Activated CD4-positive, alpha-beta T cell treated with anti-CD3 and anti-CD28 coated beads, Interleukin-2, amount 10 ng/mL, durations not matched to agents 7 days and 5 days (primary cell): Measurements from ENCODE around the gene VEGFB. TPM values are rescaled to one million over a fixed set of nuclear protein-coding genes. Genes with fewer than 3 reads are reported as not detected.
"Not testable (repeated sequence)": the region's sequence is repeated elsewhere in the genome, so short reads cannot be mapped to it uniquely, and the experiment has no call there.

Experiments
- CTCF ChIA-PET: fragments of 350-600 bp; sonication (Branson Sonifier 250); formaldehyde crosslinking; loops from one replicate; lab custom pipeline; 2021; ENCODE audit warnings: antibody characterized with exemption; lab: Charles Lee
- POLR2A ChIA-PET: fragments of 350-600 bp; sonication (Branson Sonifier 250); formaldehyde crosslinking; loops from one replicate; lab custom pipeline; 2021; ENCODE audit warnings: antibody characterized with exemption; lab: Charles Lee
- DNase-seq: peaks from one replicate; pipeline ENCODE4 v3.0.0-alpha.2; 2020
- H3K27ac Mint-ChIP-seq: one replicate; pipeline ENCODE4 v1.8.0; 2021; ENCODE audit warnings: mild to moderate bottlenecking, moderate library complexity, mixed read lengths
- H3K27me3 Mint-ChIP-seq: one replicate; pipeline ENCODE4 v1.8.0; 2021; ENCODE audit warnings: mixed read lengths
- H3K36me3 Mint-ChIP-seq: one replicate; pipeline ENCODE4 v1.8.0; 2021; ENCODE audit warnings: low read depth, mixed read lengths
- H3K4me1 Mint-ChIP-seq: one replicate; pipeline ENCODE4 v1.8.0; 2021; ENCODE audit warnings: mixed read lengths
- H3K4me3 Mint-ChIP-seq: one replicate; pipeline ENCODE4 v1.8.0; 2021; ENCODE audit warnings: mild to moderate bottlenecking, moderate library complexity, mixed read lengths
- H3K9me3 Mint-ChIP-seq: one replicate; pipeline ENCODE4 v1.8.0; 2021; ENCODE audit warnings: mixed read lengths
- total RNA-seq, 2 experiments: library from RNA; stranded (reverse); gene quantifications; one replicate each; pipeline ENCODE4 v1.2.3, GENCODE V29; 2021

Gene VEGFB
- total RNA-seq, 2 experiments from 2014 or later, result 51.1 to 60.3 TPM

DNA sequence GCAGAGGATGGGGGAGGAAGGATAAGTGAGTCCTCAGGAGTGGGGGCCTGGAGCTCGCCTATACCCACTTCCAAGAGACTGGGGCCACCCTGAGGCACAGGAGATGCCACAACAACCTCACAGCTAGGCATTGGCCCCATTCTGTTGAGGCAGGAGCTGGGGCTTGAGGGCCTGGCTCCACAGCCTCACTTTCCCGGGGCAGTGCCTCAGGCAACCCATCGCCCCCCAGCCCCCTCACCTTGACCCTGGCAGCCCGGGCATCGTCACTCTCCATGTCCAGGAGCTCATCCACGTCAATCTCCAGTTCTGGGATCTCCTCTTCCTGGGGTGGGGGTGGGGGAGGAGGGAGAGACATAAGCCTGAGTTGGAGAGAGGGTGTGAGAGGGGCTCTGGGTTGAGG is 10.6 kb downstream of the VEGFB start:
- POLR2A ChIA-PET, result interaction anchor here (1.4 kb wide), 1 partner anchor 24 kb away, joined by 4 read pairs; no protein-coding TSS in a partner anchor
- Mint-ChIP-seq H3K4me1 (peaks cover 50% of the 10 kb centered on the region), H3K27me3 (no peaks in the 10 kb centered on the region), H3K4me3 (peak overlapping the region; percentile 81), H3K27ac (peak overlapping the region; percentile 87), H3K36me3 (peaks cover 11% of the 10 kb centered on the region), H3K9me3 (no peaks in the 10 kb centered on the region)
- no peak for DNase-seq
- CTCF ChIA-PET, result interaction anchor here (0.8 to 11.3 kb wide), 7 partner anchors 9 to 58 kb away, joined by 3 to 162 read pairs (median 4); partner anchors contain the start of gene CATSPERZ

DNA sequence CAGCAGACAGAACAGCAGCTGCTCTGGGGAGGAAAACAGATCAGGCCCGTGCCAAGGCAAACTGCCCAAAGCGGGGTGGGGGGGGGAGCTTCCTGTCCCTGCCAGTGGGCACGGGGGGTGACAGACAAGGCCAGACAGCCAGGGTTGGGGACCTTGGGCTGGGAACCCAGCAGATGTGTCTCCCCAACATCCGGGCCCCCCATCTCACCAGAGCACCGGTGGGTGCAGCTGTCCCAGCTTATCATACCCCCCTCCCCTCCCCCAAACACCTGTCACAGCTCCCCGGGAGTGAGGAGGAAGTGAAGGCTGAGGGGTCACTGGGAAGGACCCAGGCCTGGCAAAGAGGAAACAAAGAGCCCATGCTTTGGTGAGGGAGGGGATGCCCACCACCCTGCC is 11.0 kb downstream of the VEGFB start:
- peak; percentile 33 for DNase-seq
- Mint-ChIP-seq H3K4me1 (peaks cover 47% of the 10 kb centered on the region), H3K9me3 (no peaks in the 10 kb centered on the region), H3K27ac (peak overlapping the region; percentile 87), H3K27me3 (no peaks in the 10 kb centered on the region), H3K36me3 (peaks cover 9% of the 10 kb centered on the region), H3K4me3 (peak overlapping the region; percentile 81)
- ChIA-PET CTCF (interaction anchor here (0.8 to 11.3 kb wide), 9 partner anchors 9 to 500 kb away, joined by 3 to 162 read pairs (median 4); partner anchors contain the start of gene CATSPERZ), POLR2A (interaction anchor here (1.4 kb wide), 1 partner anchor 24 kb away, joined by 4 read pairs; no protein-coding TSS in a partner anchor)

DNA sequence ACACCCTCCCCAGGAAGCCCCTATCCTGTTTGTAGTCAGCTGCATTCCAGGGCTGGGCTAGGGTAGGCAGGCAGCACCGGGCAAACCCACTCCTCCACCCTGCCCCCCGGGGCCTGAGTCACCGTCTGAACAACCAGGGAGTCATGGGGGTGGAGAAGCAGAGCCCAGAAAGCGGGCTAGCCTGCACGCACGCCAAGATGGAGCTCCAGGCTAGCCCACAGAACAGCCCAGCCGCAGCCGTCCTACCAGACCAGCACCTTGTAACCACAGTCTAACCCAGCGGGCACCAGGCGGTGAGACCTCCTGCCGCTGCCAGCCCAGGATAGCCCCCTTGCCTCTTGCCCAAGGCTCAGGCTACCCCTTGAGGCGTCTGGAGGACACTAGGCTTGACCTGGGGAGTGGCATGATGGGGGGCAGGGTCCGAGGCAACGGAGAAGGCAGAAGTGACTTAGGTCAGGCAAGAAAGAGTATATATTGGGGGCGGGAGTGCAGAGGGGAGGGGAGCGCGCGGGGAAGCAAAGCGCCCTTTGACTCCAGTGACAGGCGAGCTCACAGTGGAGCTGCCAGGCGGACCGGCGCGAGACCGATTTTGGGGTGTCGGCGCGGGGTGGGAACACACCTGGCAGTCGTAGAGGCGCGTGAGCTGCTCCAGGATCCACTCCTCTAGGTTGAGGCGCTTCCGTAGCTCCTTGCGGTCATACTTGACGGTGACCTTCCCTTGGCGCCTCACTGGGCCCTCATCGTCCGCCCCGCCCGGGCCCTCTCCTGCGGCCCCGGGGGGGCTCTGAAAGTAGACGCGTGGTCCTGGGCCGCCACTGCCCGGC is 11.6 kb downstream of the VEGFB start:
- ChIA-PET POLR2A (interaction anchor here (0.6 to 1.4 kb wide), 2 partner anchors 17 to 23 kb away, joined by 3 to 4 read pairs; no protein-coding TSS in a partner anchor), CTCF (interaction anchor here (0.6 to 11.3 kb wide), 11 partner anchors 8 to 499 kb away, joined by 3 to 162 read pairs (median 4); partner anchors contain the start of gene CATSPERZ)
- H3K36me3 Mint-ChIP-seq, result peaks cover 9% of the 10 kb centered on the region
- peak overlapping the region; percentile 87 for H3K27ac Mint-ChIP-seq
- H3K9me3 Mint-ChIP-seq, result no peaks in the 10 kb centered on the region
- peaks cover 44% of the 10 kb centered on the region for H3K4me1 Mint-ChIP-seq
- peak overlapping the region; percentile 81 for H3K4me3 Mint-ChIP-seq
- H3K27me3 Mint-ChIP-seq, result no peaks in the 10 kb centered on the region
- peak; percentile 57 for DNase-seq

DNA sequence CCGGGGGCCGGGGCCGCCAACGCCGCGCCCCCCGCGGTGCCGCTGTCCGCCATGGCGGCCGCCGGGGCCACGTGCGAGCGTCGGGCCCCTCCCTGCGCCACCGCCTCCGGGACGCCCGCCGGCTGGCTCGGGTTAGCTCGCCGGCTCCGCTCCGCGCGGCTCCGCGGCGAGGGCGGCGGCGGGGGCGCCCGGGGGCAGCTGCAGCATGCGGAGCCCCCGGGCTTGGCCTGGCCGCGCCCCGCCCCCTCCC is 12.2 kb downstream of the VEGFB start:
- H3K27me3 Mint-ChIP-seq, DNase-seq, H3K27ac Mint-ChIP-seq, H3K36me3 Mint-ChIP-seq, H3K9me3 Mint-ChIP-seq, POLR2A ChIA-PET: not testable (repeated sequence)
- CTCF ChIA-PET, result interaction anchor here (0.6 to 11.3 kb wide), 8 partner anchors 8 to 1452 kb away, joined by 3 to 162 read pairs (median 4); partner anchors contain the start of gene CATSPERZ
- Mint-ChIP-seq H3K4me3 (peak overlapping the region; percentile 79), H3K4me1 (peaks cover 44% of the 10 kb centered on the region)

DNA sequence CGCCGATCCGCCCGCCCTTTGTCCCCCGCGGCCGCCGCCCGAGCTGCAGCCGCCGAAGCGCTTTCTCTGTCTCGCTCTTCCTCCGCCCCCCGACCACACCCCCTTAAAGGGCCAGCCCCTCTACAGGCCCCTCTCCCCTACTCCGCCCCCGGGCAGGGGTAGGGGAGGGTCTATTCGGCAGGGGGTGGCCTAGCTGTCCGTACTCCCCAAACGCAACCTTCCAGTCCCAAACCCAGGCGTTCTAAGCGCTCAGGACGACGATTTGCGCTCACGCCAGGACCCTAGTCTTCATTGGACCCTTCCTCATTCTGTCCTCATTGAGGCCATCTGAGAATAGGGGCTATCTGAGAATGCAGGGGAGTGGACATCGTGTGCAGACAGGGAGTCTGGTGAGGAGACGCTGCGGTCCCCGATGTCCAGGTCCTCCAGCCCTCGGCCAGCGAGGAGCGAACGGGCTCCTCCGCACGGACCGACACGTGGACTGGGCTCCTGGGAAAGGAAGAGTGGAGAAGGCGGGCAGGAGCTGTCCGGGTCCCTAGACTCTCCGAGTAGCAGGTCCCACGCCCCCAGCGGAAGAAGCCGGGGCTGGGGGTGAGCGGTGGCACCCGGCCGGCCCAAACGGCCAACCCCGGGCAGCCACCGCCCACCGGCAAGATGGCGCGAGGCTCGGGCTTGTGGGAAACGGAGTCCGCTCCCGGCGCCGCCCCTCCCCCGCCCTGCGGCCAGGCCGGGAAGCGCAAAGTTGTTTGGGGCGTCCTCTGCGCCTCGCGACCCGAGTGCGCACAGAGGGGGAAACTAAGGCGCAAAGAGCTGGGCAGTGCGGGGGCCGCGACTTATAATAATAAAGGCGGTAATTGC is 12.7 kb downstream of the VEGFB start, which contains the start of gene PPP1R14B:
Gene PPP1R14B (minus strand): TSS at position 73 of the 858 bp plus-strand sequence. CDS start 270 bp downstream, outside the sequence.
- POLR2A ChIA-PET, result no interaction called here
- peak within 1 kb of the TSS; percentile 81 for H3K4me3 Mint-ChIP-seq
- peaks cover 9% of the 10 kb centered on the region for H3K36me3 Mint-ChIP-seq
- H3K9me3 Mint-ChIP-seq, result no peaks in the 10 kb centered on the region
- CTCF ChIA-PET, result interaction anchor here (0.6 to 11.3 kb wide), 7 partner anchors 9 to 1453 kb away, joined by 3 to 162 read pairs (median 4); partner anchors contain the start of gene CATSPERZ
- no peaks in the 10 kb centered on the region for H3K27me3 Mint-ChIP-seq
- H3K4me1 Mint-ChIP-seq, result peaks cover 48% of the 10 kb centered on the region
- peak; percentile 82 for DNase-seq
- H3K27ac Mint-ChIP-seq, result peak within 1 kb of the TSS; percentile 87

DNA sequence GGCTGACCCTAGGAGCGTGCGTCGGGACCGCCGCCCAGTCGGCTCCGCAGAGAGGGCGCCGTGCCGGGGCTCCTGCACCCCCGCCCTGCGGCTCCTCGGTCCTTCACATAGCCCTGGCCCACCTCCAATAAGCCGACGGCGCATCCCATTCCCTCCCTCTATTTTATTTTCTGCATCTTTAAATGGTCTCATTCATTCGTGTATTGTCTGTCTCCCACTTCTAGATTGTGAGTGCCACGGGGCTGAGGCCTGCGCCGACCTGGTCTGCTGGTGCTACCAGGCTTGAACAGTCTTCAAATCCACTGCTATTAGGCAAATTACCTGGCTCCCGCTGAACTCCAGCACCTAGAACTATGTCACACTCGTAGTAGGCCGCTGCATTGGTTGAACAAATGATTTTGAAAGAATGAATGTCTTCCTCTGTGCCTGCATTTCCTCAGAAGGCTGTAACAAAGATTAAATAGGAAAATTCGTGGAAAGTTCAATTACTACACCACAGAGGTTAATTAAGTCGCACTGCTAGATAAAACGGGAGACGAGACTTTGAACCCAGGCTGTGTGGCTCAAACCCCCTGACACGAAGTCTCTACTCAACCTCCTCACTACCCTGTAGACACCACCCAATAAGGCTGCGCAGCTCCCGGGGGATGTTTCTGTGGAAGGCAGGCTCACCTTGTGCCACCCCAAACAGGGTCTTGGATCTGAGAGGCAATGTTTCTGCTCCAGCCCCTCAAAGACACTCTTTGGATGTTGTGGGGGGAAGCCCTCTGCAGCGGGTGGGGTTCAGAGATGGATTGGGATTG is 13.5 kb downstream of the VEGFB start:
- Mint-ChIP-seq H3K4me3 (peak overlapping the region; percentile 68), H3K9me3 (no peaks in the 10 kb centered on the region), H3K4me1 (peaks cover 42% of the 10 kb centered on the region), H3K36me3 (peaks cover 9% of the 10 kb centered on the region), H3K27me3 (no peaks in the 10 kb centered on the region), H3K27ac (peak overlapping the region; percentile 46)
- DNase-seq, result no peak
- ChIA-PET CTCF (interaction anchor here (1.4 to 11.3 kb wide), 5 partner anchors 19 to 54 kb away, joined by 4 to 162 read pairs (median 13); partner anchors contain the start of genes CATSPERZ and FERMT3), POLR2A (no interaction called here)

DNA sequence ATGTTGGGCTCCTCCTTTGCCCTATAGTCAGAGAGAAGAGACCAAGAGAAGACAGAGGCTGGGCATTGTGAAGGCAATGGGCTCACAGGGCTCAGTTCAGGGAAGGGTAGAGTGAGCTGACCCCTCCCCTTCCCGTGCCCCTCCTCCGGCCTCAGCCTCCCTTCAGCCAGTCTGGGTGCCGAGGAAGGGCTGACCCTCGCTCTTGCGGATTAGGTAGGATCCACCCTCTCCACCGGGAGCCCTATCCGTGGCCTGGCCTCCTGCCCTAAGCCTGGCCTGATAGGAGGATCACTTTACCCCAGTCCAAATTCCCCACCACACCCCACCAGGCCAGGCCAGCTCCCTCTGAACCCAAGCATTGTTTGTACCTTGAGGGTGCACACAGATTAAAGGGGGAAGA is 14.2 kb downstream of the VEGFB start:
- H3K27ac Mint-ChIP-seq, result no peak overlapping the region
- CTCF ChIA-PET, result interaction anchor here (1.4 to 11.3 kb wide), 4 partner anchors 18 to 53 kb away, joined by 4 to 162 read pairs (median 16); partner anchors contain the start of genes CATSPERZ and FERMT3

DNA sequence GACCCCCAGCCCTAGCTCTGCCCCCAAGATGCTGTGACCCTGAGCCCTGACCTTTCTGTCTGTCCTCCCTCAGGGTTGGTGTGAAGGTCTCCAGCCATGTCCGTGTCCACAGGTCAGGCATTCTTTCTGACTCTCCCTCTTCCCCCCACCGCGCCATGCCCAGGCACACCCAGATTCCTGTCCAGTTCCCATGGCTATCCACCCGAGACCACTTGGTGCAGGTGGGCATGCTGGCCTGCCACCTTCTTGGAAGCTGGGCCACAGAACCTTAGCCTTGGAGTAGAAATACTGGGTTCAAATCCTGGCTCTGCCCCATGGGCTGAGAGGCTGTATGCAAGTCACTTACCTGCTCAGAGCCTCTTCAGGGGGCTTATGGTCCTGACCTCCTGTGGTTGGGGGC is 14.7 kb downstream of the VEGFB start:
- Mint-ChIP-seq H3K27me3 (no peaks in the 10 kb centered on the region), H3K4me1 (peaks cover 32% of the 10 kb centered on the region), H3K4me3 (no peak overlapping the region), H3K36me3 (no peaks in the 10 kb centered on the region), H3K9me3 (no peaks in the 10 kb centered on the region), H3K27ac (peak overlapping the region; percentile 66)
- CTCF ChIA-PET, result interaction anchor here (1.1 to 11.3 kb wide), 7 partner anchors 10 to 56 kb away, joined by 3 to 162 read pairs (median 4); partner anchors contain the start of genes CATSPERZ and FERMT3
- POLR2A ChIA-PET, result no interaction called here
- no peak for DNase-seq

More for the DNA sequence above, 14.2 kb downstream of the VEGFB start:
- H3K4me1 Mint-ChIP-seq, result peaks cover 37% of the 10 kb centered on the region
- H3K27me3 Mint-ChIP-seq, result no peaks in the 10 kb centered on the region
- POLR2A ChIA-PET, result no interaction called here
- no peaks in the 10 kb centered on the region for H3K9me3 Mint-ChIP-seq
- no peak for DNase-seq
- peaks cover 4% of the 10 kb centered on the region for H3K36me3 Mint-ChIP-seq
- no peak overlapping the region for H3K4me3 Mint-ChIP-seq

- Mint-ChIP-seq H3K27ac (no peak overlapping the region), H3K36me3 (no peaks in the 10 kb centered on the region), H3K4me1 (peaks cover 29% of the 10 kb centered on the region), H3K9me3 (no peaks in the 10 kb centered on the region), H3K4me3 (peak overlapping the region; percentile 30), H3K27me3 (no peaks in the 10 kb centered on the region)
- DNase-seq, result no peak
- POLR2A ChIA-PET, result no interaction called here
- CTCF ChIA-PET, result interaction anchor here (0.6 to 11.3 kb wide), 17 partner anchors 9 to 389 kb away, joined by 3 to 162 read pairs (median 5); partner anchors contain the start of genes BAD, CATSPERZ and FKBP2
These were observed 15.4 kb downstream of the VEGFB start for GRCh38 chr11:64249563-64250414.

- Mint-ChIP-seq H3K27ac (no peak overlapping the region), H3K27me3 (no peaks in the 10 kb centered on the region), H3K9me3 (no peaks in the 10 kb centered on the region), H3K4me1 (peaks cover 25% of the 10 kb centered on the region), H3K36me3 (no peaks in the 10 kb centered on the region), H3K4me3 (peak overlapping the region; percentile 78)
- ChIA-PET CTCF (interaction anchor here (0.6 to 11.3 kb wide), 19 partner anchors 7 to 389 kb away, joined by 3 to 162 read pairs (median 6); partner anchors contain the start of genes BAD, CATSPERZ and FKBP2), POLR2A (interaction anchor here (0.6 kb wide), 1 partner anchor 35 kb away, joined by 3 read pairs; the partner anchor contains the start of gene GPR137)
- DNase-seq, result no peak
These were observed 16.1 kb downstream of the VEGFB start for GRCh38 chr11:64250415-64251015.
